Measurements from ENCODE around the gene B3GNT5.

B3GNT5 gene

GRCh38 chr3:183283886-183284285, 30.8 kb downstream of the B3GNT5 start:
- Histone ChIP-seq H3K9me3 (ENCODE audit: control insufficient read depth, insufficient read depth, low read length) (no peaks in the 10 kb centered on the region), H3K36me3 (ENCODE audit: control insufficient read depth, low read length) (no peaks in the 10 kb centered on the region), H3K27ac (ENCODE audit: low read depth, low read length) (no peak overlapping the region), H3K9me2 (replicated peaks; ENCODE audit: control insufficient read depth, low read length) (no peaks in the 10 kb centered on the region), H3K27me3 (ENCODE audit: control insufficient read depth, low read length) (no peaks in the 10 kb centered on the region), H3K79me2 (ENCODE audit: control insufficient read depth, low read length) (no peaks in the 10 kb centered on the region), H3K4me3 (ENCODE audit: low read length) (no peak overlapping the region), H3F3A (ENCODE audit: control insufficient read depth, insufficient read depth) (no peaks in the 10 kb centered on the region), H4K20me1 (ENCODE audit: control insufficient read depth, insufficient read depth, low read depth, low read length) (no peaks in the 10 kb centered on the region), H3K4me2 (ENCODE audit: low read length) (no peak overlapping the region), H3K4me1 (ENCODE audit: control insufficient read depth, low read length) (peaks cover 6% of the 10 kb centered on the region)
- TF ChIP-seq CTCF (IDR thresholded peaks at IDR 0.05; ENCODE audit: low read depth, low read length, poor library complexity, severe bottlenecking) (no peak), EZH2phosphoT487 (IDR thresholded peaks at IDR 0.05; ENCODE audit: borderline replicate concordance, low read length) (no peak)

- H3K4me3 ChIP-seq (ENCODE audit: low read length) = no peak overlapping the region
- H3K27me3 ChIP-seq (ENCODE audit: control insufficient read depth, low read length) = no peaks in the 10 kb centered on the region
- peaks cover 6% of the 10 kb centered on the region for H3K4me1 ChIP-seq (ENCODE audit: control insufficient read depth, low read length)
- no peaks in the 10 kb centered on the region for H3F3A ChIP-seq (ENCODE audit: control insufficient read depth, insufficient read depth)
- no peaks in the 10 kb centered on the region for H3K9me2 ChIP-seq (replicated peaks; ENCODE audit: control insufficient read depth, low read length)
- no peaks in the 10 kb centered on the region for H4K20me1 ChIP-seq (ENCODE audit: control insufficient read depth, insufficient read depth, low read depth, low read length)
- no peaks in the 10 kb centered on the region for H3K9me3 ChIP-seq (ENCODE audit: control insufficient read depth, insufficient read depth, low read length)
- no peaks in the 10 kb centered on the region for H3K36me3 ChIP-seq (ENCODE audit: control insufficient read depth, low read length)
- H3K4me2 ChIP-seq (ENCODE audit: low read length) = no peak overlapping the region
- H3K79me2 ChIP-seq (ENCODE audit: control insufficient read depth, low read length) = no peaks in the 10 kb centered on the region
- TF ChIP-seq EZH2phosphoT487 (IDR thresholded peaks at IDR 0.05; ENCODE audit: borderline replicate concordance, low read length) (no peak), CTCF (IDR thresholded peaks at IDR 0.05; ENCODE audit: low read depth, low read length, poor library complexity, severe bottlenecking) (no peak)
- H3K27ac ChIP-seq (ENCODE audit: low read depth, low read length) = no peak overlapping the region
Measured at GRCh38 chr3:183284570-183284969, 31.5 kb downstream of the B3GNT5 start.

GRCh38 chr3:183285318-183285717, 32.3 kb downstream of the B3GNT5 start:
- no peak overlapping the region for H3K4me2 ChIP-seq (ENCODE audit: low read length)
- H3K9me3 ChIP-seq (ENCODE audit: control insufficient read depth, insufficient read depth, low read length) = no peaks in the 10 kb centered on the region
- no peaks in the 10 kb centered on the region for H3K27me3 ChIP-seq (ENCODE audit: control insufficient read depth, low read length)
- no peak overlapping the region for H3K4me3 ChIP-seq (ENCODE audit: low read length)
- no peaks in the 10 kb centered on the region for H4K20me1 ChIP-seq (ENCODE audit: control insufficient read depth, insufficient read depth, low read depth, low read length)
- no peaks in the 10 kb centered on the region for H3K9me2 ChIP-seq (replicated peaks; ENCODE audit: control insufficient read depth, low read length)
- no peaks in the 10 kb centered on the region for H3K79me2 ChIP-seq (ENCODE audit: control insufficient read depth, low read length)
- H3K27ac ChIP-seq (ENCODE audit: low read depth, low read length) = no peak overlapping the region
- TF ChIP-seq CTCF (IDR thresholded peaks at IDR 0.05; ENCODE audit: low read depth, low read length, poor library complexity, severe bottlenecking) (no peak), EZH2phosphoT487 (IDR thresholded peaks at IDR 0.05; ENCODE audit: borderline replicate concordance, low read length) (no peak)
- peaks cover 6% of the 10 kb centered on the region for H3K4me1 ChIP-seq (ENCODE audit: control insufficient read depth, low read length)
- no peaks in the 10 kb centered on the region for H3K36me3 ChIP-seq (ENCODE audit: control insufficient read depth, low read length)
- no peaks in the 10 kb centered on the region for H3F3A ChIP-seq (ENCODE audit: control insufficient read depth, insufficient read depth)
